Ascending aorta (tissue), 2 donors: ENCODE results near the gene ZNF879. TPM values are rescaled to one million over a fixed set of nuclear protein-coding genes. Genes with fewer than 3 reads are reported as not detected.

Source experiments
- DNase-seq, 2 donors: peaks; one replicate each; pipeline ENCODE4 v3.0.0-alpha.2; 2019; ENCODE audit warnings: low spot score in 2 of 2
- H3K27ac ChIP-seq, 2 donors: fragments of 200-600 bp; sonication (generic); one replicate each; pipeline ENCODE4 v1.5.1; 2016 to 2017; ENCODE audit warnings: mild to moderate bottlenecking in 1 of 2
- H3K27me3 ChIP-seq: fragments of 200-600 bp; sonication (generic); one replicate; pipeline ENCODE4 v1.5.1; 2017
- H3K36me3 ChIP-seq, 2 donors: fragments of 200-600 bp; sonication (generic); one replicate each; pipeline ENCODE4 v1.5.1; 2016
- H3K4me1 ChIP-seq, 2 donors: fragments of 200-600 bp; sonication (generic); one replicate each; pipeline ENCODE4 v1.5.1; 2016 to 2017; ENCODE audit warnings: mild to moderate bottlenecking in 1 of 2
- H3K4me3 ChIP-seq, 2 donors: fragments of 200-600 bp; sonication (generic); one replicate each; pipeline ENCODE4 v1.5.1; 2016 to 2017; ENCODE audit warnings: mild to moderate bottlenecking in 1 of 2
- H3K9me3 ChIP-seq, 2 donors: fragments of 200-600 bp; sonication (generic); one replicate each; pipeline ENCODE4 v1.5.1; 2016
- CTCF ChIP-seq, 3 experiments: fragments of 200-600 bp in 2 of 3; fragments of 450-650 bp in 1 of 3; sonication (generic) in 2 of 3; IDR thresholded peaks; one replicate each; pipeline ENCODE4 v1.5.1; 2016 to 2019; ENCODE audit warnings: antibody characterized with exemption in 3 of 3, mild to moderate bottlenecking in 1 of 3, moderate library complexity in 1 of 3
- intact Hi-C: fragments of 100-400 bp; cut with DNase I; formaldehyde crosslinking; loops from one replicate; pipeline ENCODE4 v1.15.1; 2023
- total RNA-seq: library from RNA; depleted of rRNA; stranded (reverse); fragments of >200 nt; gene quantifications from one replicate; pipeline ENCODE4 v1.1.0, GENCODE V29; 2016

Gene ZNF879
- total RNA-seq, 1 donor from 2014 or later: 38.8 TPM

- no peak for DNase-seq
- H3K27ac ChIP-seq: no peak overlapping the region
- H3K4me3 ChIP-seq: no peak overlapping the region
- no peaks in the 10 kb centered on the region for H3K4me1 ChIP-seq
- no peaks in the 10 kb centered on the region for H3K36me3 ChIP-seq
- H3K9me3 ChIP-seq: peaks cover 0 to 6% of the 10 kb centered on the region in 2 donors
- no peaks in the 10 kb centered on the region for H3K27me3 ChIP-seq
- TF ChIP-seq CTCF (IDR thresholded peaks at IDR 0.05): no peak
- intact Hi-C loops: no loop called here
Observed at GRCh38 chr5:178996156-178996555, 27.4 kb upstream of the ZNF879 start.

DNA sequence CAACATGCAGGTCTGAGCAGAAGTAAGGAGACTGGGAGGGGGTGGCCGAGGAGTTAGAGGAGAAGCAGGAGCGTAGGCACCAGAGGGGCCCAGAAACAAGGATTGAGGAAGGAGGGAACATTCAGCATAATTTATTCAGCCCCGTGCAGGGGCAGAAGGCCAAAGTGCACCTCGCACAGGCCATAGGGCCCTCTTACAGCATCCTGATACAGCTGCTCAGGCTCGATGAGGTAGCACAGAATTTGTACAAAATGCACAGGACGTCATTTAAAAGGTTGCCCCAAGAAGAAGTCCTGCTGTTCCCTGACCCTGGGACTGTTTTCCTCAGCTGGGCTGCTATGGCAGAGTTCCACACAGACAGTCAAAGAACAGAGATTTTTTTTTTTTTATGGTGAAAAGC lies 26.4 kb upstream of the ZNF879 start:
- no peak for DNase-seq
- TF ChIP-seq CTCF (IDR thresholded peaks at IDR 0.05): no peak
- Histone ChIP-seq H3K9me3 (no peaks in the 10 kb centered on the region), H3K27me3 (no peaks in the 10 kb centered on the region), H3K36me3 (no peaks in the 10 kb centered on the region), H3K4me1 (no peaks in the 10 kb centered on the region), H3K4me3 (no peak overlapping the region), H3K27ac (no peak overlapping the region)
- intact Hi-C loops: no loop called here

DNA sequence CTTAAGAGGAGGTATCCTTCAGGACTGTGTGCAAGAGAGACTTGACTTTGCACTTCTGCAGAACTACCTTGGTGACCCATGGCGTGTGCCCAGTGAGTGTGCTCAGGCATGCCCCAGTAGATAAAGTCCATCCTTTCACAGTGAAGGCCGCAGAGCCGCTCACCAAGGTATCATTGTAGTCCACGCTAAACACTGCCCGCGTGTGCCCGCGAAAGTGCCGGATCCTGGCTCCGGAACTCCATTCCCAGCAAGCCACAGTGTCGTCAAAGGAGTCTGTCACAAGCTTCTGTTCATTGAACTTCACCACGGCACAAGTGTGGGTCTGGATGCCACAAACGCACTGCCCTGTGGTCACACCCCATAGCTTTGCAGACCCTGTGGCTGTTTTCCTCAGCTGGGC lies 25.2 kb upstream of the ZNF879 start:
- intact Hi-C loops: no loop called here
- no peak for TF ChIP-seq CTCF (IDR thresholded peaks at IDR 0.05)

GRCh38 chr5:179006564-179006963 lies 17.0 kb upstream of the ZNF879 start:
- peaks cover 0 to 6% of the 10 kb centered on the region in 2 donors for H3K9me3 ChIP-seq
- no peaks in the 10 kb centered on the region for H3K27me3 ChIP-seq
- no peaks in the 10 kb centered on the region for H3K4me1 ChIP-seq
- no peak for DNase-seq
- no peak for TF ChIP-seq CTCF (IDR thresholded peaks at IDR 0.05)
- no peak overlapping the region for H3K4me3 ChIP-seq
- H3K36me3 ChIP-seq: no peaks in the 10 kb centered on the region
- H3K27ac ChIP-seq: no peak overlapping the region
- intact Hi-C loops: no loop called here

More for the DNA sequence above, 25.2 kb upstream of the ZNF879 start:
- Histone ChIP-seq H3K4me3 (no peak overlapping the region), H3K27ac (no peak overlapping the region), H3K4me1 (no peaks in the 10 kb centered on the region), H3K9me3 (no peaks in the 10 kb centered on the region), H3K27me3 (no peaks in the 10 kb centered on the region), H3K36me3 (no peaks in the 10 kb centered on the region)
- no peak for DNase-seq

DNA sequence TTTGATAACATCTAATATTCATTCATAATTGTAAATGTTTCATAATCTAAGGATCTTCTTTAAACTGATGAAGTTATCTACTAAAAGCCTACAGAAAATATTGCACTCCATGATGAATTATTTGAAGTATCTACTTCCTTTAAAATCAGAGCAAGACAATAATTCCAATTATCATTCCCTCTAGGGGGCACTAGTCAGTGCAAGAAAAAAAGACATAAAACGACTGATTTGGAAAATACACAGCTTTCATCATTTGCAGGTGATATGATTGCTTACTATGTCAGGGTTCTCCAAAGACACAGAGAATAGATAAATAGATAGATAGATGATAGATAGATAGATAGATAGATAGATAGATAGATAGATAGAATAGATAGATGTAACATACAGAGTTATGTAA lies 14.9 kb upstream of the ZNF879 start:
- H3K4me3 ChIP-seq: no peak overlapping the region
- H3K9me3 ChIP-seq: peaks cover 0 to 9% of the 10 kb centered on the region in 2 donors

More for the DNA sequence above, 14.9 kb upstream of the ZNF879 start:
- H3K27me3 ChIP-seq: no peaks in the 10 kb centered on the region
- H3K36me3 ChIP-seq: no peaks in the 10 kb centered on the region
- no peak overlapping the region for H3K27ac ChIP-seq
- no peak for DNase-seq
- intact Hi-C loops: no loop called here
- no peak for TF ChIP-seq CTCF (IDR thresholded peaks at IDR 0.05)
- H3K4me1 ChIP-seq: no peaks in the 10 kb centered on the region
